Progenitor cell of endocrine pancreas (in vitro differentiated cells): ENCODE results near the gene PDP2. TPM values are rescaled to one million over a fixed set of nuclear protein-coding genes. Genes with fewer than 3 reads are reported as not detected.

Source experiments
- DNase-seq: peaks from one replicate; pipeline ENCODE4 v3.0.0; 2021; ENCODE audit warnings: low spot score; ENCODE audit not compliant: unreplicated experiment
- H3K27ac Mint-ChIP-seq: 2 replicates; pipeline ENCODE4 v1.8.0; 2021; ENCODE audit warnings: mild to moderate bottlenecking, moderate library complexity, mixed read lengths
- H3K27me3 Mint-ChIP-seq: 2 replicates; pipeline ENCODE4 v1.8.0; 2021; ENCODE audit warnings: mixed read lengths
- H3K36me3 Mint-ChIP-seq: 2 replicates; pipeline ENCODE4 v1.8.0; 2022; ENCODE audit warnings: mixed read lengths; ENCODE audit not compliant: insufficient read depth
- H3K4me1 Mint-ChIP-seq: 2 replicates; pipeline ENCODE4 v1.8.0; 2021; ENCODE audit warnings: low read depth, mixed read lengths
- H3K4me3 Mint-ChIP-seq: 2 replicates; pipeline ENCODE4 v1.8.0; 2021; ENCODE audit warnings: low read depth, mild to moderate bottlenecking, moderate library complexity, mixed read lengths
- H3K9me3 Mint-ChIP-seq: 2 replicates; pipeline ENCODE4 v1.8.0; 2021; ENCODE audit warnings: low read depth, mixed read lengths
- total RNA-seq: library from RNA; stranded (reverse); gene quantifications from 2 replicates; pipeline ENCODE4 v1.2.1, GENCODE V29; 2021
- TF ChIP-seq, protein P1 (sequence below): fragments of 200-600 bp; sonication (generic); IDR thresholded peaks from one replicate; pipeline ENCODE4 v1.5.0; 2021; ENCODE audit warnings: antibody characterized with exemption, mild to moderate bottlenecking; ENCODE audit not compliant: unreplicated experiment

The PDP2 gene
- total RNA-seq, 1 donor from 2014 or later = 17.0 TPM

DNA sequence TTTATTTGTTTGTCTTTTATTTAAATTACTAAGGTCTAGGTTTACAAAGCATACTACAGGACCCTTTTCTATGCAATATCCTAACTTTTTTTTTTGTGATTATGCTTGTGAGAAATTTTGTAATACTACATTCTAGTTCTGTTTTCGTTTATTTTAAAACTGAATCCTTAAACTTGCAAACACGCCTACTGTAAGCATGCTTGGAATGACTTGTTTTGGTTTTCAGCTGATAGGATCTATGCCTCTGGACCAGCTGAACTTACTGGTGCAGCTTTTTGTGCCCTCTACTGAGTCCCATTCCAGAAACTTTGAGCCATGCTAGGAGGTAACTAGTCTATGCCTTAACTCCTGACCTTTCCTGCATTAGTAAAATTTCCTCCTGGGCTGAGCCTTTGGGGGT is 6.0 kb downstream of the PDP2 start:
- TF ChIP-seq, protein P1, sequence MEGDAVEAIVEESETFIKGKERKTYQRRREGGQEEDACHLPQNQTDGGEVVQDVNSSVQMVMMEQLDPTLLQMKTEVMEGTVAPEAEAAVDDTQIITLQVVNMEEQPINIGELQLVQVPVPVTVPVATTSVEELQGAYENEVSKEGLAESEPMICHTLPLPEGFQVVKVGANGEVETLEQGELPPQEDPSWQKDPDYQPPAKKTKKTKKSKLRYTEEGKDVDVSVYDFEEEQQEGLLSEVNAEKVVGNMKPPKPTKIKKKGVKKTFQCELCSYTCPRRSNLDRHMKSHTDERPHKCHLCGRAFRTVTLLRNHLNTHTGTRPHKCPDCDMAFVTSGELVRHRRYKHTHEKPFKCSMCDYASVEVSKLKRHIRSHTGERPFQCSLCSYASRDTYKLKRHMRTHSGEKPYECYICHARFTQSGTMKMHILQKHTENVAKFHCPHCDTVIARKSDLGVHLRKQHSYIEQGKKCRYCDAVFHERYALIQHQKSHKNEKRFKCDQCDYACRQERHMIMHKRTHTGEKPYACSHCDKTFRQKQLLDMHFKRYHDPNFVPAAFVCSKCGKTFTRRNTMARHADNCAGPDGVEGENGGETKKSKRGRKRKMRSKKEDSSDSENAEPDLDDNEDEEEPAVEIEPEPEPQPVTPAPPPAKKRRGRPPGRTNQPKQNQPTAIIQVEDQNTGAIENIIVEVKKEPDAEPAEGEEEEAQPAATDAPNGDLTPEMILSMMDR = no peak
- no peak for DNase-seq
- peaks cover 1% of the 10 kb centered on the region for H3K4me1 Mint-ChIP-seq
- H3K27ac Mint-ChIP-seq = no peak overlapping the region
- peaks cover 6% of the 10 kb centered on the region for H3K36me3 Mint-ChIP-seq
- H3K27me3 Mint-ChIP-seq = no peaks in the 10 kb centered on the region
- H3K9me3 Mint-ChIP-seq = no peaks in the 10 kb centered on the region
- H3K4me3 Mint-ChIP-seq = no peak overlapping the region

DNA sequence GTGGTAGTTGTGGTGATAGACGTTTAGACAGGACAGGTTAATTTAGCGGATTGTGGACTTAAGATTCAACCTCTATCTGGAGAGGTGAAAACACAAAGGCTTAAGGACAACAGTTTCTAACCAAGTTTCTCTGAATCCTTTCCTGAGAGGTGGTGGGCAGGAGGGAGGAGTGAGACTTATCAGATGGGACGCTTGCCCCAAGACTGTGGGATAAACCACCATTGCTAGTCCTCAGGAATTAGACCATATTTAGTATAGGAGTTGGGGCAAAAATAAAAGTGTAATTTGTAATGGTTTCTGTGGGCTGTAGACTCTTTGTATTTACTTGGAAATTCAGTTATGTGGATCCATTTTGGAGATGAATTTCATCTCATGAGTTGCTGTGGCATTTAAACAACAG is 6.6 kb downstream of the PDP2 start:
- H3K27me3 Mint-ChIP-seq = no peaks in the 10 kb centered on the region
- peaks cover 6% of the 10 kb centered on the region for H3K36me3 Mint-ChIP-seq
- peaks cover under 1% of the 10 kb centered on the region for H3K4me1 Mint-ChIP-seq

DNA sequence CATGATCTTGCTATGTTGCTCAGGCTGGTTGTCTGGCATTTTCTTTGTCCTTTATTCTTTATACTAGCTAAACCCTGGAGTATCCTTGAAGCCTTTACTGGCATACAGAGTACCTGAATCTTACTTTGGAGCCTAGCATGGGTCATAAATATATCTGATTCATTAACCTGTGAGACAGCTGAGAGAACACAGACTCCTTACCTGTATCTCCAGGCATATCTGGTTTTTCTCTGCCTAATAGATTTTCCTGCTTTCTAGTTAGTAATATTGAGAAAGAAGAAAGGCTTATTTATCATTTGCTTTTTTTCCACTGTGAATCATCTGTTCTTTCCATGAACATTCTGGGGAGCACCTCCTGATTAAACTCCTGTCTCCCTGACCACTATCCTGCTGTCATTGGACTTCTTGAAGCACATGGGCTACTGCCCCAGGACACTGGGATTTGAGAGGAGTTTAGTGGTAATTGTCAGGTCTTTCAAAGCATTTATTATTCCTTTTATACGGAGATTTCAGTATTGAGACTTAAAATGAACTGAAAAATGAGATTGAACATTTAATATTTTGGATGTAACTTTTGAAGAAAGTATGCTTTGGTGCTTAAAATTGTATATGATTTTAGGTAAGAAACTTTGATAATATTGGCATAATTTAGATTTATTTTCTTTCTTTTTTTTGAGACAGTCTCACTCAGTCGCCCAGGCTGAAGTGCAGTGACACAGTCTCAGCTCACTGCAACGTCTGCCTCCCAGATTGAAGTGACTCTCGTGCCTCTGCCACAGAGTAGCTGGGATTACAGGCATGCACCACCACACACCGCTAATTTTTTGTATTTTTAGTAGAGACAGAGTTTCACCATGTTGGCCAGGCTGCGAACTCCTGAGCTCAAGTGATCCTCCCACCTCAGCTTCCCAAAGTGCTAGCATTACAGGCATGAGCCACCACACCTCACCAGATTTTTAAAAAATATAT is 8.6 kb downstream of the PDP2 start:
- H3K27me3 Mint-ChIP-seq = no peaks in the 10 kb centered on the region
- H3K36me3 Mint-ChIP-seq = peaks cover 6% of the 10 kb centered on the region
- no peaks in the 10 kb centered on the region for H3K9me3 Mint-ChIP-seq
- H3K4me1 Mint-ChIP-seq = no peaks in the 10 kb centered on the region
- no peak for DNase-seq
- TF ChIP-seq, protein P1 = no peak
- no peak overlapping the region for H3K4me3 Mint-ChIP-seq
- H3K27ac Mint-ChIP-seq = no peak overlapping the region

More for the DNA sequence above, 6.6 kb downstream of the PDP2 start:
- TF ChIP-seq, protein P1 = no peak
- no peak overlapping the region for H3K4me3 Mint-ChIP-seq
- no peak overlapping the region for H3K27ac Mint-ChIP-seq
- no peaks in the 10 kb centered on the region for H3K9me3 Mint-ChIP-seq
- no peak for DNase-seq

DNA sequence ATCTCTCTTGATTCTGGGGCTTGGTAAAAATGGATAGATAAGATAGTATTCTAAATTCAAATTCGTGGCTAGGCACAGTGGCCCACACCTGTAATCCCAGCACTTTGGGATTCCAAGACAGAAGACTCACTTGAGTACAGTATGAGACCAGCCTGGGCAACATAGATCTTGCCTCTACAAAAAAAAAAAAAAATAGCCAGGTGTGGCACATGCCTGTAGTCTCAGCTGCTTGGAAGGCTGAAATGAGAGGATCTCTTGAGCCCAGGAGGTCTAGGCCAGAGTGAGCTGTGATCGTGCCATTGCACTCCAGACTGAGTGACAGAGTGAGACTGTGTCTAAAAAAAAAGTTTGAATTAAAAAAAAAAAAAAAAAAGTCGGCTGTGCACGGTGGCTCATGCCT is 9.3 kb downstream of the PDP2 start:
- Mint-ChIP-seq H3K36me3 (peaks cover 1% of the 10 kb centered on the region), H3K27ac (no peak overlapping the region), H3K27me3 (no peaks in the 10 kb centered on the region), H3K9me3 (no peaks in the 10 kb centered on the region), H3K4me1 (no peaks in the 10 kb centered on the region), H3K4me3 (no peak overlapping the region)
- TF ChIP-seq, protein P1 = no peak
- DNase-seq = no peak

DNA sequence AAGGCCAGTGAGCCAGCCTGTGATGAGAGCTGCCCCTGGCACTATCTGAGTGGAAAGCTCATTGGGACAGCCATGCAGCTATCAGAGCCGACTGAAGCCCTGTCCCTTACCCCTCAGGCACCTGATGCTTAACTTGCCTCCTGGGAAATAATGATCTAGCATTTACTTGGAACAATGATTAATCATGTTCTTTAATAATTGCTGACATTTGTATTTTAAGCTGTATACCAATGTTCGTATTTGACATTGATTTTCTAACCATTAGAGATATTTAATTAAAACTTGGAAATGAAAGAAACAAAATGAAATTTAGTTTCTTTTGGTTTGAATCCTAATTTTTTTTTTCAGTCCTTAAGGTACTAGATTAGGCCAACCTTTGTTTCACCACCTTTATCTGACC is 10.5 kb downstream of the PDP2 start:
- Mint-ChIP-seq H3K36me3 (peaks cover 1% of the 10 kb centered on the region), H3K27ac (no peak overlapping the region), H3K27me3 (no peaks in the 10 kb centered on the region), H3K4me1 (no peaks in the 10 kb centered on the region), H3K4me3 (no peak overlapping the region), H3K9me3 (no peaks in the 10 kb centered on the region)
- TF ChIP-seq, protein P1 = no peak
- DNase-seq = no peak
